Endothelial cell of umbilical vein (primary cell): Measurements from ENCODE around the gene IPO4. TPM values are rescaled to one million over a fixed set of nuclear protein-coding genes. Genes with fewer than 3 reads are reported as not detected.

Source experiments
- BruUV-seq: library from RNA; stranded (reverse); fragments of 400-500 nt; replicated peaks from 2 replicates; lab custom pipeline; 2021; lab: Mats Ljungman, UMichigan
- CTCF ChIA-PET: fragments of 300-600, 350-600 bp; sonication (Branson Sonifier 250); formaldehyde crosslinking; loops from one replicate; lab custom pipeline; 2021; ENCODE audit warnings: antibody characterized with exemption, inconsistent platforms; lab: Charles Lee
- POLR2A ChIA-PET: fragments of 300-600, 350-600 bp; sonication (Branson Sonifier 250); formaldehyde crosslinking; loops from one replicate; lab custom pipeline; 2021; ENCODE audit warnings: antibody characterized with exemption, inconsistent platforms; lab: Charles Lee
- DNase-seq: peaks from one replicate; pipeline ENCODE4 v3.0.0-alpha.2; 2011; ENCODE audit warnings: low read depth, low spot score
- FAIRE-seq: peaks from 2 replicates; lab custom pipeline; 2011; peaks lifted over from hg19 to GRCh38; lab: Jason Lieb, UNC
- H2AFZ ChIP-seq: 2 replicates; pipeline ENCODE4 v1.6.0; 2012; ENCODE audit warnings: low read depth, low read length, control low read depth, inconsistent platforms
- H3K27ac ChIP-seq: 2 replicates; pipeline ENCODE4 v1.5.1; 2011; ENCODE audit warnings: low read depth, mild to moderate bottlenecking, control low read depth, low read length, moderate library complexity; ENCODE audit not compliant: insufficient read depth
- H3K27me3 ChIP-seq, 2 experiments: 2 replicates each; pipeline versions ENCODE4 v1.6.0 to v1.6.1; 2011; ENCODE audit warnings: low read length in 2 of 2, mixed read lengths in 1 of 2; ENCODE audit not compliant: control insufficient read depth in 2 of 2, insufficient read depth in 2 of 2
- H3K36me3 ChIP-seq, 2 experiments: 2 replicates in 1 of 2; 3 replicates in 1 of 2; pipeline ENCODE4 v1.5.1; 2011; ENCODE audit warnings: low read length in 2 of 2, mild to moderate bottlenecking in 1 of 2, moderate library complexity in 1 of 2; ENCODE audit not compliant: control insufficient read depth in 2 of 2, insufficient read depth in 2 of 2; ENCODE audit errors: extremely low read depth in 1 of 2
- H3K4me1 ChIP-seq: 3 replicates; pipeline ENCODE4 v1.5.1; 2011; ENCODE audit warnings: mild to moderate bottlenecking, low read length; ENCODE audit not compliant: control insufficient read depth, insufficient read depth; ENCODE audit errors: extremely low read depth
- H3K4me2 ChIP-seq: 2 replicates; pipeline ENCODE4 v1.6.1; 2011; ENCODE audit warnings: low read length, control low read depth, mixed read lengths; ENCODE audit not compliant: insufficient read depth
- H3K4me3 ChIP-seq, 3 experiments: fragments of 200-600 bp in 1 of 3; sonication (generic), shearing (Covaris generic) in 1 of 3; replicated peaks in 1 of 3; 2 replicates each; pipeline ENCODE4 v1.5.1; 2011 to 2016; ENCODE audit warnings: control low read depth in 3 of 3, low read length in 3 of 3, mild to moderate bottlenecking in 2 of 3, inconsistent platforms in 1 of 3, low read depth in 1 of 3, moderate library complexity in 1 of 3; ENCODE audit not compliant: insufficient read depth in 1 of 3
- H3K79me2 ChIP-seq: 2 replicates; pipeline ENCODE4 v1.6.0; 2012; ENCODE audit warnings: low read length, inconsistent platforms; ENCODE audit not compliant: control insufficient read depth, insufficient read depth
- H3K9ac ChIP-seq: replicated peaks from 2 replicates; pipeline ENCODE3; 2011; ENCODE audit warnings: low read length, control low read depth; ENCODE audit not compliant: insufficient read depth; ENCODE audit errors: extremely low read depth
- H3K9me1 ChIP-seq: replicated peaks from 3 replicates; pipeline ENCODE4 v1.6.0; 2011; ENCODE audit warnings: mild to moderate bottlenecking, low read length; ENCODE audit not compliant: control insufficient read depth, insufficient read depth; ENCODE audit errors: extremely low read depth
- H3K9me3 ChIP-seq: replicated peaks from 2 replicates; pipeline ENCODE4 v1.5.1; 2012; ENCODE audit warnings: low read length, inconsistent platforms; ENCODE audit not compliant: control insufficient read depth, insufficient read depth
- H4K20me1 ChIP-seq: replicated peaks from 2 replicates; pipeline ENCODE3; 2011; ENCODE audit warnings: mild to moderate bottlenecking, low read length; ENCODE audit not compliant: control insufficient read depth, insufficient read depth; ENCODE audit errors: extremely low read depth
- EZH2 ChIP-seq: IDR thresholded peaks from 2 replicates; pipeline ENCODE4 v1.6.1; 2012; ENCODE audit warnings: borderline replicate concordance, low read depth, mild to moderate bottlenecking, moderate library complexity, low read length, inconsistent platforms; ENCODE audit not compliant: severe bottlenecking
- FOS ChIP-seq: IDR thresholded peaks from 2 replicates; pipeline ENCODE4 v1.6.1; 2011; ENCODE audit warnings: mild to moderate bottlenecking, low read length, moderate library complexity, borderline replicate concordance; ENCODE audit not compliant: insufficient read depth
- GATA2 ChIP-seq: IDR thresholded peaks from 2 replicates; pipeline ENCODE4 v1.7.0; 2011; ENCODE audit warnings: low read depth, mild to moderate bottlenecking, moderate library complexity, mixed read lengths, low read length; ENCODE audit not compliant: insufficient read length, insufficient read depth
- JUN ChIP-seq: IDR thresholded peaks from 2 replicates; pipeline ENCODE4 v1.6.1; 2011; ENCODE audit warnings: borderline replicate concordance, low read depth; ENCODE audit not compliant: insufficient read length, insufficient read depth
- MYC ChIP-seq: IDR thresholded peaks from one replicate; pipeline ENCODE4 v1.6.1; 2011; ENCODE audit warnings: mild to moderate bottlenecking, low read depth, low read length
- POLR2A ChIP-seq: IDR thresholded peaks from 2 replicates; pipeline ENCODE4 v1.6.1; 2012; ENCODE audit warnings: low read depth, mild to moderate bottlenecking, control low read depth, low read length
- POLR2AphosphoS5 ChIP-seq: IDR thresholded peaks from 2 replicates; pipeline ENCODE4 v1.6.1; 2012; ENCODE audit warnings: low read depth, mild to moderate bottlenecking, control low read depth, low read length, moderate library complexity; ENCODE audit not compliant: insufficient read depth
- dilution Hi-C: fragments of 300-500 bp; cut with MboI; formaldehyde crosslinking; loops from one replicate; pipeline ENCODE4 v1.15.0; 2019; ENCODE audit warnings: low sequenced_read_pairs; ENCODE audit not compliant: extremely low pct_ligation_motif_present
- intact Hi-C: fragments of 100-400 bp; cut with micrococcal nuclease; formaldehyde crosslinking; loops from one replicate; pipeline ENCODE4 v1.10.0; 2022
- polyA plus RNA-seq, 4 experiments: library from polyadenylated mRNA; depleted of rRNA in 3 of 4; stranded (reverse) in 3 of 4; unstranded in 1 of 4; fragments of >200 nt; gene quantifications; 2 replicates each; pipeline versions ENCODE4 v1.2.1 to v1.2.3, GENCODE V29; 2011 to 2012; ENCODE audit warnings: missing spikeins in 1 of 4
- total RNA-seq: library from RNA; stranded (reverse); gene quantifications from 2 replicates; pipeline ENCODE4 v1.2.3, GENCODE V29; 2021
- TF ChIP-seq, protein P1 (sequence below): IDR thresholded peaks from 2 replicates; pipeline ENCODE4 v1.6.1; 2011; ENCODE audit not compliant: insufficient read depth, insufficient read length
- TF ChIP-seq, protein P2 (sequence below), 2 donors: IDR thresholded peaks; 1 replicate in 1 of 2; 2 replicates in 1 of 2; pipeline ENCODE4 v1.5.1; 2011; ENCODE audit warnings: low read length in 2 of 2, mild to moderate bottlenecking in 2 of 2, moderate library complexity in 2 of 2, control low read depth in 1 of 2, inconsistent platforms in 1 of 2, low read depth in 1 of 2; ENCODE audit not compliant: insufficient read depth in 1 of 2; ENCODE audit errors: extremely low read depth in 1 of 2

The IPO4 gene
- total and polyA plus RNA-seq, 2 donors (not counting 3 experiments of a cell fraction or from before 2014, with no cell fraction given): 24.6 to 66.5 TPM

- DNase-seq (no peak), FAIRE-seq (peak; percentile 40)
- TSS peak; percentile 38 for BruUV-seq
- intact Hi-C loops: loop anchor here (2.0 kb wide), 1 partner anchor 38 kb away; the partner anchor contains the start of genes GMPR2 and NEDD8
- H3K4me1 ChIP-seq: peaks cover 16% of the 10 kb centered on the region
- H3K9ac ChIP-seq: peak overlapping the region; percentile 94
- peak overlapping the region in 2 of 3 experiments; percentile 69 to 82 for H3K4me3 ChIP-seq
- no peaks in the 10 kb centered on the region for H3K9me1 ChIP-seq
- no peak overlapping the region for H2AFZ ChIP-seq
- H3K9me3 ChIP-seq: no peaks in the 10 kb centered on the region
- H3K27me3 ChIP-seq: no peaks in the 10 kb centered on the region
- no peak overlapping the region for H3K27ac ChIP-seq
- H3K79me2 ChIP-seq: peaks cover 35% of the 10 kb centered on the region
- dilution Hi-C loops: no loop called here
- peak overlapping the region; percentile 90 for H3K4me2 ChIP-seq
- H4K20me1 ChIP-seq: no peaks in the 10 kb centered on the region
- TF ChIP-seq MYC (no peak), POLR2AphosphoS5 (no peak), GATA2 (no peak), POLR2A (no peak), JUN (no peak), EZH2 (no peak), FOS (no peak)
- TF ChIP-seq, protein P1, sequence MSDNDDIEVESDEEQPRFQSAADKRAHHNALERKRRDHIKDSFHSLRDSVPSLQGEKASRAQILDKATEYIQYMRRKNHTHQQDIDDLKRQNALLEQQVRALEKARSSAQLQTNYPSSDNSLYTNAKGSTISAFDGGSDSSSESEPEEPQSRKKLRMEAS: no peak
- TF ChIP-seq, protein P2, sequence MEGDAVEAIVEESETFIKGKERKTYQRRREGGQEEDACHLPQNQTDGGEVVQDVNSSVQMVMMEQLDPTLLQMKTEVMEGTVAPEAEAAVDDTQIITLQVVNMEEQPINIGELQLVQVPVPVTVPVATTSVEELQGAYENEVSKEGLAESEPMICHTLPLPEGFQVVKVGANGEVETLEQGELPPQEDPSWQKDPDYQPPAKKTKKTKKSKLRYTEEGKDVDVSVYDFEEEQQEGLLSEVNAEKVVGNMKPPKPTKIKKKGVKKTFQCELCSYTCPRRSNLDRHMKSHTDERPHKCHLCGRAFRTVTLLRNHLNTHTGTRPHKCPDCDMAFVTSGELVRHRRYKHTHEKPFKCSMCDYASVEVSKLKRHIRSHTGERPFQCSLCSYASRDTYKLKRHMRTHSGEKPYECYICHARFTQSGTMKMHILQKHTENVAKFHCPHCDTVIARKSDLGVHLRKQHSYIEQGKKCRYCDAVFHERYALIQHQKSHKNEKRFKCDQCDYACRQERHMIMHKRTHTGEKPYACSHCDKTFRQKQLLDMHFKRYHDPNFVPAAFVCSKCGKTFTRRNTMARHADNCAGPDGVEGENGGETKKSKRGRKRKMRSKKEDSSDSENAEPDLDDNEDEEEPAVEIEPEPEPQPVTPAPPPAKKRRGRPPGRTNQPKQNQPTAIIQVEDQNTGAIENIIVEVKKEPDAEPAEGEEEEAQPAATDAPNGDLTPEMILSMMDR (IDR thresholded peaks at IDR 0.05; ENCODE audit: extremely low read depth in 1 of 2, insufficient read depth in 1 of 2, low read depth in 1 of 2, low read length in 2 of 2): no peak
- ChIA-PET CTCF (interaction anchor here (0.5 to 3.9 kb wide), 2 partner anchors 27 to 103 kb away, joined by 3 to 19 read pairs; no protein-coding TSS in a partner anchor), POLR2A (no interaction called here)
- peaks cover 5 to 18% of the 10 kb centered on the region in 2 experiments for H3K36me3 ChIP-seq
Measured at GRCh38 chr14:24194186-24194872, 5.7 kb upstream of the IPO4 start.
